IMR-90 (cell line): ENCODE data around the gene CLSTN3. TPM values are rescaled to one million over a fixed set of nuclear protein-coding genes. Genes with fewer than 3 reads are reported as not detected.

Experiments used
- ATAC-seq: fragments of 200-7000 bp; cut with Tn5 transposase; 2 replicates; pipeline ENCODE4 v1.9.1; 2020; ENCODE audit warnings: low read depth, mild to moderate bottlenecking, moderate library complexity
- BruUV-seq: library from RNA; stranded (reverse); fragments of 400-500 nt; replicated peaks from 2 replicates; lab custom pipeline; 2021; lab: Mats Ljungman, UMichigan
- CTCF ChIA-PET: fragments of 300-600 bp; formaldehyde crosslinking; extraction: SDS; loops from one replicate; lab custom pipeline; 2021; ENCODE audit warnings: antibody characterized with exemption; lab: Yijun Ruan, JAX
- POLR2A ChIA-PET: fragments of 300-600 bp; sonication (Branson Sonifier 250); formaldehyde crosslinking; loops from one replicate; lab custom pipeline; 2022; ENCODE audit warnings: antibody characterized with exemption; ENCODE audit not compliant: unreplicated experiment; lab: Charles Lee
- DNase-seq: peaks from one replicate; pipeline ENCODE4 v3.0.0; 2013
- H2AFZ ChIP-seq: replicated peaks from 2 replicates; pipeline ENCODE3; 2013; ENCODE audit warnings: low read length, mild to moderate bottlenecking; ENCODE audit not compliant: poor library complexity
- H2AK5ac ChIP-seq: 2 replicates; pipeline ENCODE4 v1.6.1; 2013; ENCODE audit warnings: low read depth, low read length, inconsistent platforms
- H2AK9ac ChIP-seq: replicated peaks from 2 replicates; pipeline ENCODE3; 2013; ENCODE audit warnings: mild to moderate bottlenecking, low read depth, low read length, moderate library complexity; ENCODE audit not compliant: poor library complexity
- H2BK120ac ChIP-seq: 2 replicates; pipeline ENCODE4 v1.6.1; 2013; ENCODE audit warnings: low read depth, low read length, inconsistent platforms
- H2BK15ac ChIP-seq: 3 replicates; pipeline ENCODE4 v1.6.1; 2013; ENCODE audit warnings: low read depth, low read length, inconsistent platforms
- H2BK20ac ChIP-seq: 2 replicates; pipeline ENCODE4 v1.6.1; 2013; ENCODE audit warnings: low read depth, mild to moderate bottlenecking, inconsistent platforms, low read length, moderate library complexity
- H2BK5ac ChIP-seq: 2 replicates; pipeline ENCODE4 v1.6.1; 2013; ENCODE audit warnings: mild to moderate bottlenecking, low read depth, low read length, inconsistent platforms; ENCODE audit not compliant: poor library complexity, severe bottlenecking
- H3K14ac ChIP-seq: replicated peaks from 2 replicates; pipeline ENCODE4 v1.6.1; 2013; ENCODE audit warnings: low read depth, low read length, inconsistent platforms
- H3K18ac ChIP-seq: 2 replicates; pipeline ENCODE4 v1.6.1; 2013; ENCODE audit warnings: low read depth, low read length, control low read depth
- H3K23ac ChIP-seq: 2 replicates; pipeline ENCODE4 v1.6.1; 2013; ENCODE audit warnings: low read depth, low read length, inconsistent platforms
- H3K27ac ChIP-seq: 2 replicates; pipeline ENCODE4 v1.5.1; 2013; ENCODE audit warnings: mild to moderate bottlenecking, control low read depth, low read length; ENCODE audit not compliant: insufficient read depth
- H3K27me3 ChIP-seq: 2 replicates; pipeline ENCODE4 v1.6.1; 2013; ENCODE audit warnings: low read length; ENCODE audit not compliant: control insufficient read depth, insufficient read depth
- H3K36me3 ChIP-seq: 2 replicates; pipeline ENCODE4 v1.6.1; 2013; ENCODE audit warnings: low read length, mixed read lengths; ENCODE audit not compliant: control insufficient read depth, insufficient read depth
- H3K4ac ChIP-seq: 2 replicates; pipeline ENCODE4 v1.6.1; 2013; ENCODE audit warnings: low read depth, low read length, inconsistent platforms
- H3K4me1 ChIP-seq: 2 replicates; pipeline ENCODE4 v1.6.1; 2013; ENCODE audit warnings: low read length, mixed read lengths; ENCODE audit not compliant: control insufficient read depth, insufficient read depth
- H3K4me2 ChIP-seq: 2 replicates; pipeline ENCODE4 v1.6.1; 2013; ENCODE audit warnings: low read depth, mild to moderate bottlenecking, control low read depth, low read length, moderate library complexity
- H3K4me3 ChIP-seq: 2 replicates; pipeline ENCODE4 v1.5.1; 2013; ENCODE audit warnings: low read depth, mild to moderate bottlenecking, control low read depth, low read length, moderate library complexity; ENCODE audit not compliant: insufficient read depth
- H3K56ac ChIP-seq: 2 replicates; pipeline ENCODE4 v1.6.1; 2013; ENCODE audit warnings: low read length, inconsistent platforms; ENCODE audit not compliant: insufficient read depth; ENCODE audit errors: extremely low read depth
- H3K79me1 ChIP-seq, 2 experiments: 2 replicates each; pipeline ENCODE4 v1.6.1; 2013; ENCODE audit warnings: low read length in 2 of 2, inconsistent platforms in 1 of 2, low read depth in 1 of 2
- H3K9ac ChIP-seq: 2 replicates; pipeline ENCODE4 v1.6.1; 2013; ENCODE audit warnings: low read depth, low read length, control low read depth
- H3K9me1 ChIP-seq: 2 replicates; pipeline ENCODE4 v1.6.1; 2013; ENCODE audit warnings: low read length, inconsistent platforms; ENCODE audit not compliant: insufficient read depth
- H3K9me3 ChIP-seq: 2 replicates; pipeline ENCODE4 v1.6.1; 2013; ENCODE audit warnings: low read length; ENCODE audit not compliant: control insufficient read depth, insufficient read depth
- H4K20me1 ChIP-seq: 2 replicates; pipeline ENCODE4 v1.6.1; 2013; ENCODE audit warnings: low read length, inconsistent platforms; ENCODE audit not compliant: insufficient read depth
- H4K5ac ChIP-seq: 2 replicates; pipeline ENCODE4 v1.6.1; 2013; ENCODE audit warnings: mild to moderate bottlenecking, low read depth, low read length, control low read depth
- H4K8ac ChIP-seq, 2 experiments: 2 replicates each; pipeline ENCODE4 v1.6.1; 2013; ENCODE audit warnings: low read depth in 2 of 2, low read length in 2 of 2, control low read depth in 1 of 2, inconsistent platforms in 1 of 2
- H4K91ac ChIP-seq: 2 replicates; pipeline ENCODE4 v1.6.1; 2013; ENCODE audit warnings: low read depth, low read length, inconsistent platforms; ENCODE audit not compliant: insufficient read depth
- CEBPB ChIP-seq: IDR thresholded peaks from 2 replicates; pipeline ENCODE4 v1.6.1; 2012; ENCODE audit warnings: low read depth, low read length, improper control_type of control experiment
- MAZ ChIP-seq: IDR thresholded peaks from 2 replicates; pipeline ENCODE4 v1.6.1; 2012; ENCODE audit warnings: low read depth, mild to moderate bottlenecking, low read length, improper control_type of control experiment, moderate library complexity, borderline replicate concordance
- WGBS, 2 experiments: methylation state at CpG; one replicate each; pipeline versions ENCODE4 v1.1.5 to v1.1.7; 2013; ENCODE audit warnings: missing lambda C conversion rate in 2 of 2; ENCODE audit not compliant: insufficient read length in 1 of 2; ENCODE audit errors: extremely low coverage in 2 of 2; 5-methylcytosine and 5-hydroxymethylcytosine counted together
- dilution Hi-C: fragments of 300-500 bp; cut with HindIII; formaldehyde crosslinking; loops from one replicate; pipeline ENCODE4 v1.14.3; 2018; ENCODE audit warnings: low sequenced_read_pairs; ENCODE audit not compliant: unreplicated experiment
- in situ Hi-C: fragments of 300-500 bp; cut with MboI; formaldehyde crosslinking; loops from 3 replicates; pipeline ENCODE4 v1.14.3; 2019; ENCODE audit warnings: low sequenced_read_pairs, inconsistent platforms, mixed read lengths
- intact Hi-C: fragments of 100-400 bp; cut with micrococcal nuclease; formaldehyde crosslinking; loops from 2 replicates; pipeline ENCODE4 v1.10.0; 2022
- polyA plus RNA-seq, 3 experiments: library from polyadenylated mRNA; depleted of rRNA; stranded (reverse); fragments of >200 nt; gene quantifications; 2 replicates each; pipeline ENCODE4 v1.2.3, GENCODE V29; 2012; ENCODE audit warnings: low replicate concordance in 1 of 3
- total RNA-seq: library from RNA; depleted of rRNA; stranded (reverse); fragments of >200 nt; gene quantifications from 2 replicates; pipeline ENCODE4 v1.2.3, GENCODE V29; 2012

CLSTN3 gene
- total and polyA plus RNA-seq, 2 of the 4 experiments (the other 2 are of a cell fraction) = 4.1 to 16.4 TPM

DNA sequence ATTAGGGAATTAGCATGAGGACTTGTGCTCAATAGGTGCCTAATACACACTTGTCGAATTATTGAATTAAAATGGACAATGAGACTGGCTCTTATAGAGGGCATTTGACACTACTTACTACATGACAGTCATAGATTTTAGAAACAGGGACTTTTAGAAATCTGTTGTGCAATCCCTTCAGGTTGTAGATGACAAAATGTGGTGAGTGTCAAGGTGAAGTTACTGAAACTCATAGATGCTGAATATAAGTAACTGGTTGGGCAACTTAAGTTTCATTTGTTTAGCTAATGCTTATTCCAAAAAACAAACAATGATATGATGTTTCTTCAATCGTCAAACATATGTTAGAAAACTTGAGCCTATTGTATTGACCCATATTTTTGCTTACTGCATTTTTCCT is 46.4 kb downstream of the CLSTN3 start:
- Histone ChIP-seq H2BK5ac (no peak overlapping the region), H4K20me1 (no peaks in the 10 kb centered on the region), H3K14ac (no peak overlapping the region), H3K4ac (no peak overlapping the region), H4K8ac (no peak overlapping the region), H2AK5ac (no peak overlapping the region), H2BK120ac (no peak overlapping the region), H3K27ac (no peak overlapping the region), H4K5ac (no peak overlapping the region), H3K27me3 (peaks cover 3% of the 10 kb centered on the region), H3K9me3 (peaks cover 3% of the 10 kb centered on the region; the same call in 1 of the 2 replicates), H3K18ac (no peak overlapping the region), H3K9ac (no peak overlapping the region), H3K56ac (no peak overlapping the region), H3K4me1 (peaks cover 2% of the 10 kb centered on the region; the same call in 1 of the 2 replicates), H3K9me1 (no peaks in the 10 kb centered on the region), H2AFZ (no peak overlapping the region), H3K4me2 (no peak overlapping the region), H2BK15ac (no peak overlapping the region), H4K91ac (no peak overlapping the region), H3K4me3 (no peak overlapping the region), H3K23ac (no peak overlapping the region), H3K36me3 (no peaks in the 10 kb centered on the region), H2BK20ac (no peak overlapping the region), H2AK9ac (no peak overlapping the region), H3K79me1 (no peaks in the 10 kb centered on the region)
- dilution Hi-C loops (no loop called here), intact Hi-C loops (no loop called here), in situ Hi-C loops (no loop called here)
- WGBS, 2 experiments = no CpG with 5 or more reads among the region's 2 CpGs
- BruUV-seq = no TSS peak
- ATAC-seq (no peak), DNase-seq (no peak)
- TF ChIP-seq MAZ = no peak
- TF ChIP-seq CEBPB = 0 out of 2 replicates have a peak, but pooled peaks have one; percentile 39
- ChIA-PET CTCF (no interaction called here), POLR2A (interaction anchor here (1.0 kb wide), 1 partner anchor 12 kb away, joined by 5 read pairs; no protein-coding TSS in a partner anchor)
